Esophagus muscularis mucosa (tissue), 3 donors: ENCODE results near the gene TMC7.

ENCODE experiments used
- EP300 ChIP-seq: sonication (generic); formaldehyde crosslinking; IDR thresholded peaks from one replicate; pipeline ENCODE4 v1.6.1; 2017; ENCODE audit warnings: antibody characterized with exemption
- TF ChIP-seq, protein P1 (sequence below), 3 experiments: fragments of 200-600 bp in 2 of 3; fragments of 450-650 bp in 1 of 3; sonication (generic) in 2 of 3; IDR thresholded peaks; one replicate each; pipeline ENCODE4 v1.5.1; 2017 to 2019; ENCODE audit warnings: antibody characterized with exemption in 3 of 3, mild to moderate bottlenecking in 2 of 3, moderate library complexity in 1 of 3

DNA sequence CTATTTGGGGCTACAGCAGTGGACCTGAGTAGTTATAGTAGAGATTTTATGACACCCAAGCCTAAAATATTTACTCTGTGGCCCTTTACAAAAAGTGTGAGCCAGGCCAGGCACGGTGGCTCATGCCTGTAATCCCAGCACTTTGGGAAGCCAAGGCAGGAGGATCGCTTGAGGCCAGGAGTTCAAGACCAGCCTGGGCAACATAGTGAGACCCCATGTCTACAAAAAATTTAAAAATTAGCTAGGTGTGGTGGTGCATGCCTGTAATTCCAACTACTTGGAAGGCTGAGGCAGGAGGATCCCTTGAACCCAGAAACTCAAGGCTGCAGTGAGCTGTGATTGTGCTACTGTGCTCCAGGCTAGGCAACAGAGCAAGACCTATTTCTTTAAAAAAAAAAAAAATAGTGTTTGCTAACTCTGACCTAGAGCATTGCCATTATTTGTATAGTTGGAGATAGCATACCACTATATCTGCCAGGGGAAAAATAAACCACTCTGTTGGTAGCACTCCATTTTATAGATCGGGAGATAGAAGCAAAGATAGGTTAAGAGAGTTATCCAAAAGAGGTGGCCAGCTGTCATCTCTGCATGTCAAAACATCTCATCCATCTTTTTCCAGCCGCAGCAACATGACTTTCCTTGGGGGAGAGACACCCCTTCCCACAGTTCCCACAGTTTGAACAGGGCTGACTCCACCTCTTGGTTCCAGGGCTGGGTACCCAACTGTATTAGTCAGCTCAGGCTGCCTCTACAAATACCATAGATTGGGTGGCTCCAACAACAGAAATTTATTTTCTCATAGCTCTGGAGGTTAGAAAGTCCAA, 127.0 kb downstream of the TMC7 start:
- TF ChIP-seq, protein P1, sequence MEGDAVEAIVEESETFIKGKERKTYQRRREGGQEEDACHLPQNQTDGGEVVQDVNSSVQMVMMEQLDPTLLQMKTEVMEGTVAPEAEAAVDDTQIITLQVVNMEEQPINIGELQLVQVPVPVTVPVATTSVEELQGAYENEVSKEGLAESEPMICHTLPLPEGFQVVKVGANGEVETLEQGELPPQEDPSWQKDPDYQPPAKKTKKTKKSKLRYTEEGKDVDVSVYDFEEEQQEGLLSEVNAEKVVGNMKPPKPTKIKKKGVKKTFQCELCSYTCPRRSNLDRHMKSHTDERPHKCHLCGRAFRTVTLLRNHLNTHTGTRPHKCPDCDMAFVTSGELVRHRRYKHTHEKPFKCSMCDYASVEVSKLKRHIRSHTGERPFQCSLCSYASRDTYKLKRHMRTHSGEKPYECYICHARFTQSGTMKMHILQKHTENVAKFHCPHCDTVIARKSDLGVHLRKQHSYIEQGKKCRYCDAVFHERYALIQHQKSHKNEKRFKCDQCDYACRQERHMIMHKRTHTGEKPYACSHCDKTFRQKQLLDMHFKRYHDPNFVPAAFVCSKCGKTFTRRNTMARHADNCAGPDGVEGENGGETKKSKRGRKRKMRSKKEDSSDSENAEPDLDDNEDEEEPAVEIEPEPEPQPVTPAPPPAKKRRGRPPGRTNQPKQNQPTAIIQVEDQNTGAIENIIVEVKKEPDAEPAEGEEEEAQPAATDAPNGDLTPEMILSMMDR (IDR thresholded peaks at IDR 0.05), result no peak
- no peak for TF ChIP-seq EP300
